Measurements from ENCODE around the gene BDNF. TPM values are rescaled to one million over a fixed set of nuclear protein-coding genes. Genes with fewer than 3 reads are reported as not detected.
A peak's percentile ranks its signal among the peaks of the same experiment; 100 is the strongest.

BDNF gene
- total RNA-seq, 1 donor from 2014 or later = 1.6 TPM

GRCh38 chr11:27648840-27649239 lies 51.4 kb downstream of the BDNF start:
- Histone ChIP-seq H3F3A (ENCODE audit: low read depth) (no peaks in the 10 kb centered on the region), H3K9ac (no peak overlapping the region), H2AFZ (replicated peaks) (no peak overlapping the region), H3K9me3 (ENCODE audit: low read depth) (no peaks in the 10 kb centered on the region), H3K27me3 (no peaks in the 10 kb centered on the region), H3K36me3 (no peaks in the 10 kb centered on the region), H3K79me2 (ENCODE audit: low read depth) (no peaks in the 10 kb centered on the region), H3K4me2 (no peak overlapping the region), H4K20me1 (ENCODE audit: low read depth) (no peaks in the 10 kb centered on the region), H3K4me1 (peaks cover 13% of the 10 kb centered on the region), H3K27ac (no peak overlapping the region), H3K4me3 (no peak overlapping the region)
- no peak for TF ChIP-seq EZH2phosphoT487 (IDR thresholded peaks at IDR 0.05)
- no peak for TF ChIP-seq EZH2 (IDR thresholded peaks at IDR 0.05)
- TF ChIP-seq CTCF (IDR thresholded peaks at IDR 0.05) = no peak
- Mint-ChIP-seq H3K36me3 (no peaks in the 10 kb centered on the region), H3K27ac (no peak overlapping the region), H3K4me1 (peaks cover 4% of the 10 kb centered on the region), H3K9me3 (no peaks in the 10 kb centered on the region), H3K4me3 (no peak overlapping the region), H3K27me3 (ENCODE audit: insufficient read depth, low read depth) (no peaks in the 10 kb centered on the region)
- no peak for DNase-seq (ENCODE audit: low spot score)

GRCh38 chr11:27646051-27646818 lies 54.0 kb downstream of the BDNF start:
- Mint-ChIP-seq H3K9me3 (no peaks in the 10 kb centered on the region), H3K27ac (no peak overlapping the region), H3K4me1 (peaks cover 3% of the 10 kb centered on the region), H3K36me3 (no peaks in the 10 kb centered on the region), H3K27me3 (ENCODE audit: insufficient read depth, low read depth) (no peaks in the 10 kb centered on the region), H3K4me3 (no peak overlapping the region)
- Histone ChIP-seq H3K79me2 (ENCODE audit: low read depth) (no peaks in the 10 kb centered on the region), H3K27ac (no peak overlapping the region), H3K36me3 (no peaks in the 10 kb centered on the region), H3K4me2 (no peak overlapping the region), H3K9me3 (ENCODE audit: low read depth) (no peaks in the 10 kb centered on the region), H3K9ac (no peak overlapping the region), H2AFZ (replicated peaks) (no peak overlapping the region), H4K20me1 (ENCODE audit: low read depth) (no peaks in the 10 kb centered on the region), H3K27me3 (no peaks in the 10 kb centered on the region), H3K4me1 (peaks cover 8% of the 10 kb centered on the region), H3K4me3 (no peak overlapping the region), H3F3A (ENCODE audit: low read depth) (no peaks in the 10 kb centered on the region)
- no peak for DNase-seq (ENCODE audit: low spot score)
- TF ChIP-seq EZH2phosphoT487 (IDR thresholded peaks at IDR 0.05) (no peak), EZH2 (IDR thresholded peaks at IDR 0.05) (no peak), CTCF (IDR thresholded peaks at IDR 0.05) (no peak)

GRCh38 chr11:27642954-27643353 lies 57.3 kb downstream of the BDNF start:
- Mint-ChIP-seq H3K36me3 (no peaks in the 10 kb centered on the region), H3K9me3 (no peaks in the 10 kb centered on the region), H3K4me1 (no peaks in the 10 kb centered on the region), H3K4me3 (no peak overlapping the region), H3K27me3 (ENCODE audit: insufficient read depth, low read depth) (no peaks in the 10 kb centered on the region), H3K27ac (no peak overlapping the region)
- Histone ChIP-seq H3K9me3 (ENCODE audit: low read depth) (no peaks in the 10 kb centered on the region), H3K36me3 (no peaks in the 10 kb centered on the region), H3K4me1 (no peaks in the 10 kb centered on the region), H4K20me1 (ENCODE audit: low read depth) (no peaks in the 10 kb centered on the region), H3K27me3 (no peaks in the 10 kb centered on the region), H3K4me2 (no peak overlapping the region), H3K27ac (no peak overlapping the region), H3K9ac (no peak overlapping the region), H3K79me2 (ENCODE audit: low read depth) (no peaks in the 10 kb centered on the region), H2AFZ (replicated peaks) (no peak overlapping the region), H3F3A (ENCODE audit: low read depth) (no peaks in the 10 kb centered on the region), H3K4me3 (no peak overlapping the region)
- TF ChIP-seq EZH2 (IDR thresholded peaks at IDR 0.05) (no peak), EZH2phosphoT487 (IDR thresholded peaks at IDR 0.05) (no peak), CTCF (IDR thresholded peaks at IDR 0.05) (peak; percentile 14)
- no peak for DNase-seq (ENCODE audit: low spot score)

Measured in neural progenitor cell (in vitro differentiated cells).